T-helper 2 cell treated with Interferon-gamma antibody and Interleukin-4, amounts not matched to agents 5 μg/mL and 100 μg/mL, for 36 hours (primary cell): ENCODE data around the gene CDKN2AIP.
"Not testable (repeated sequence)": the region's sequence is repeated elsewhere in the genome, so short reads cannot be mapped to it uniquely, and the experiment has no call there.

Experiments
- DNase-seq: peaks from one replicate; pipeline ENCODE4 v3.0.0; 2021; ENCODE audit warnings: low spot score
- H3K27ac Mint-ChIP-seq: one replicate; pipeline ENCODE4 v1.8.0; 2021; ENCODE audit warnings: mild to moderate bottlenecking, mixed read lengths
- H3K27me3 Mint-ChIP-seq: one replicate; pipeline ENCODE4 v1.8.0; 2021; ENCODE audit warnings: low read depth, mixed read lengths
- H3K36me3 Mint-ChIP-seq: one replicate; pipeline ENCODE4 v1.8.0; 2021; ENCODE audit warnings: low read depth, mixed read lengths
- H3K4me1 Mint-ChIP-seq: one replicate; pipeline ENCODE4 v1.8.0; 2021; ENCODE audit warnings: low read depth, mixed read lengths
- H3K4me3 Mint-ChIP-seq: one replicate; pipeline ENCODE4 v1.8.0; 2022; ENCODE audit warnings: mild to moderate bottlenecking, moderate library complexity, mixed read lengths
- H3K9me3 Mint-ChIP-seq: one replicate; pipeline ENCODE4 v1.8.0; 2021; ENCODE audit warnings: mixed read lengths

The CDKN2AIP gene

GRCh38 chr4:183471946-183472708 lies 27.7 kb downstream of the CDKN2AIP start:
- Mint-ChIP-seq H3K4me3 (no peak overlapping the region), H3K36me3 (no peaks in the 10 kb centered on the region), H3K27ac (no peak overlapping the region), H3K9me3 (no peaks in the 10 kb centered on the region), H3K4me1 (peaks cover 4% of the 10 kb centered on the region), H3K27me3 (no peaks in the 10 kb centered on the region)
- peak; percentile 58 for DNase-seq

- H3K36me3 Mint-ChIP-seq = no peaks in the 10 kb centered on the region
- peaks cover 2% of the 10 kb centered on the region for H3K27me3 Mint-ChIP-seq
- no peak for DNase-seq
- H3K27ac Mint-ChIP-seq = no peak overlapping the region
- H3K4me3 Mint-ChIP-seq = no peak overlapping the region
- H3K9me3 Mint-ChIP-seq = no peaks in the 10 kb centered on the region
- no peaks in the 10 kb centered on the region for H3K4me1 Mint-ChIP-seq
Observed at GRCh38 chr4:183478123-183478522, 33.7 kb downstream of the CDKN2AIP start.

- Mint-ChIP-seq H3K27ac (no peak overlapping the region), H3K4me3 (no peak overlapping the region), H3K27me3 (peaks cover 2% of the 10 kb centered on the region), H3K9me3 (no peaks in the 10 kb centered on the region), H3K36me3 (no peaks in the 10 kb centered on the region), H3K4me1 (no peaks in the 10 kb centered on the region)
- no peak for DNase-seq
Observed at GRCh38 chr4:183478926-183479325, 34.5 kb downstream of the CDKN2AIP start.

GRCh38 chr4:183482515-183483095 lies 38.2 kb downstream of the CDKN2AIP start:
- DNase-seq, H3K27ac Mint-ChIP-seq, H3K9me3 Mint-ChIP-seq, H3K4me1 Mint-ChIP-seq, H3K4me3 Mint-ChIP-seq, H3K36me3 Mint-ChIP-seq, H3K27me3 Mint-ChIP-seq: not testable (repeated sequence)

GRCh38 chr4:183483997-183484396 lies 39.6 kb downstream of the CDKN2AIP start:
- H3K4me3 Mint-ChIP-seq = no peak overlapping the region
- H3K27ac Mint-ChIP-seq = no peak overlapping the region
- no peaks in the 10 kb centered on the region for H3K4me1 Mint-ChIP-seq
- no peaks in the 10 kb centered on the region for H3K36me3 Mint-ChIP-seq
- H3K9me3 Mint-ChIP-seq = no peaks in the 10 kb centered on the region
- no peak for DNase-seq
- H3K27me3 Mint-ChIP-seq = no peaks in the 10 kb centered on the region

- Mint-ChIP-seq H3K27ac (no peak overlapping the region), H3K4me1 (no peaks in the 10 kb centered on the region), H3K4me3 (no peak overlapping the region), H3K36me3 (peaks cover 2% of the 10 kb centered on the region), H3K27me3 (no peaks in the 10 kb centered on the region), H3K9me3 (no peaks in the 10 kb centered on the region)
- DNase-seq = no peak
Observed at GRCh38 chr4:183485411-183486160, 41.1 kb downstream of the CDKN2AIP start.

- no peak overlapping the region for H3K4me3 Mint-ChIP-seq
- no peak for DNase-seq
- H3K27ac Mint-ChIP-seq = no peak overlapping the region
- H3K4me1 Mint-ChIP-seq = peaks cover 2% of the 10 kb centered on the region
- H3K36me3 Mint-ChIP-seq = peaks cover 22% of the 10 kb centered on the region
- H3K9me3 Mint-ChIP-seq = no peaks in the 10 kb centered on the region
- no peaks in the 10 kb centered on the region for H3K27me3 Mint-ChIP-seq
Observed at GRCh38 chr4:183492791-183493222, 48.4 kb downstream of the CDKN2AIP start.

GRCh38 chr4:183493246-183493645 lies 48.8 kb downstream of the CDKN2AIP start:
- H3K9me3 Mint-ChIP-seq = no peaks in the 10 kb centered on the region
- no peak for DNase-seq
- peaks cover 22% of the 10 kb centered on the region for H3K36me3 Mint-ChIP-seq
- peaks cover 2% of the 10 kb centered on the region for H3K4me1 Mint-ChIP-seq
- no peaks in the 10 kb centered on the region for H3K27me3 Mint-ChIP-seq
- H3K27ac Mint-ChIP-seq = no peak overlapping the region
- no peak overlapping the region for H3K4me3 Mint-ChIP-seq

- Mint-ChIP-seq H3K27me3 (no peaks in the 10 kb centered on the region), H3K4me1 (peaks cover 9% of the 10 kb centered on the region), H3K36me3 (peaks cover 22% of the 10 kb centered on the region), H3K27ac (no peak overlapping the region), H3K4me3 (no peak overlapping the region), H3K9me3 (no peaks in the 10 kb centered on the region)
- no peak for DNase-seq
Observed at GRCh38 chr4:183495184-183495583, 50.7 kb downstream of the CDKN2AIP start.
